Trophoblast cell (in vitro differentiated cells and primary cell): ENCODE measurements around the gene SH2D4B.

Source experiments
- DNase-seq, 2 donors: peaks; one replicate each; pipeline ENCODE4 v3.0.0-alpha.2; 2016
- H2AFZ ChIP-seq: 2 replicates; pipeline ENCODE4 v1.6.1; 2013; ENCODE audit warnings: low read length, moderate library complexity, mild to moderate bottlenecking; ENCODE audit not compliant: insufficient read depth, poor library complexity
- H2AK5ac ChIP-seq: 2 replicates; pipeline ENCODE4 v1.6.1; 2013; ENCODE audit warnings: mild to moderate bottlenecking, low read length
- H2BK120ac ChIP-seq: 2 replicates; pipeline ENCODE4 v1.6.1; 2013; ENCODE audit warnings: low read length, mild to moderate bottlenecking, moderate library complexity; ENCODE audit not compliant: insufficient read depth, poor library complexity
- H2BK12ac ChIP-seq: 2 replicates; pipeline ENCODE4 v1.6.1; 2013; ENCODE audit warnings: mild to moderate bottlenecking, low read length, moderate library complexity
- H2BK5ac ChIP-seq: 2 replicates; pipeline ENCODE4 v1.6.1; 2013; ENCODE audit warnings: low read length, low read depth, moderate library complexity, mild to moderate bottlenecking; ENCODE audit not compliant: poor library complexity
- H3K14ac ChIP-seq: 2 replicates; pipeline ENCODE4 v1.6.1; 2013; ENCODE audit warnings: mild to moderate bottlenecking, low read length
- H3K18ac ChIP-seq: 2 replicates; pipeline ENCODE4 v1.6.1; 2013; ENCODE audit warnings: mild to moderate bottlenecking, low read length
- H3K23ac ChIP-seq: 2 replicates; pipeline ENCODE4 v1.6.1; 2013; ENCODE audit warnings: low read length
- H3K27ac ChIP-seq: 2 replicates; pipeline ENCODE4 v1.5.1; 2013; ENCODE audit warnings: low read depth, mild to moderate bottlenecking, inconsistent platforms, low read length, moderate library complexity
- H3K27me3 ChIP-seq: 2 replicates; pipeline ENCODE4 v1.6.1; 2013; ENCODE audit warnings: inconsistent platforms, mild to moderate bottlenecking, low read length, moderate library complexity; ENCODE audit not compliant: insufficient read depth
- H3K36me3 ChIP-seq, 2 experiments: 1 replicate in 1 of 2; 2 replicates in 1 of 2; pipeline ENCODE4 v1.6.1; 2013; ENCODE audit warnings: low read length in 2 of 2, mild to moderate bottlenecking in 2 of 2, moderate library complexity in 1 of 2; ENCODE audit not compliant: insufficient read depth in 2 of 2, control insufficient read depth in 1 of 2
- H3K4ac ChIP-seq: 2 replicates; pipeline ENCODE4 v1.6.1; 2013; ENCODE audit warnings: low read depth, mild to moderate bottlenecking, low read length, moderate library complexity
- H3K4me1 ChIP-seq, 2 experiments: 1 replicate in 1 of 2; 2 replicates in 1 of 2; pipeline ENCODE4 v1.6.1; 2013; ENCODE audit warnings: low read length in 2 of 2, mild to moderate bottlenecking in 2 of 2, moderate library complexity in 1 of 2; ENCODE audit not compliant: insufficient read depth in 2 of 2, control insufficient read depth in 1 of 2
- H3K4me2 ChIP-seq: 2 replicates; pipeline ENCODE4 v1.6.1; 2013; ENCODE audit warnings: inconsistent platforms, mild to moderate bottlenecking, low read length, moderate library complexity
- H3K4me3 ChIP-seq: 2 replicates; pipeline ENCODE4 v1.5.1; 2013; ENCODE audit warnings: mild to moderate bottlenecking, low read depth, low read length, inconsistent platforms
- H3K79me1 ChIP-seq: one replicate; pipeline ENCODE4 v1.6.1; 2013; ENCODE audit warnings: low read length
- H3K79me2 ChIP-seq: 2 replicates; pipeline ENCODE4 v1.6.1; 2013; ENCODE audit warnings: low read length, mild to moderate bottlenecking; ENCODE audit not compliant: control insufficient read depth, insufficient read depth, poor library complexity
- H3K9ac ChIP-seq: 2 replicates; pipeline ENCODE4 v1.6.1; 2013; ENCODE audit warnings: mild to moderate bottlenecking, low read length
- H3K9me3 ChIP-seq: 2 replicates; pipeline ENCODE4 v1.6.1; 2013; ENCODE audit warnings: low read depth, mild to moderate bottlenecking, control low read depth, inconsistent platforms, low read length; ENCODE audit not compliant: insufficient read depth
- H4K12ac ChIP-seq: 2 replicates; pipeline ENCODE4 v1.6.1; 2013; ENCODE audit warnings: low read depth, mild to moderate bottlenecking, low read length, moderate library complexity
- H4K8ac ChIP-seq: 2 replicates; pipeline ENCODE4 v1.6.1; 2013; ENCODE audit warnings: low read depth, mild to moderate bottlenecking, low read length, moderate library complexity
- H4K91ac ChIP-seq: one replicate; pipeline ENCODE4 v1.6.1; 2013; ENCODE audit warnings: low read depth, mild to moderate bottlenecking, low read length, moderate library complexity
- WGBS: extraction: QIAGEN DNeasy Blood & Tissue Kit; methylation state at CpG from one replicate; pipeline ENCODE4 v1.1.7; 2013; ENCODE audit warnings: missing lambda C conversion rate; ENCODE audit not compliant: insufficient read length, insufficient coverage; ENCODE audit errors: extremely low coverage; 5-methylcytosine and 5-hydroxymethylcytosine counted together

The SH2D4B gene

DNA sequence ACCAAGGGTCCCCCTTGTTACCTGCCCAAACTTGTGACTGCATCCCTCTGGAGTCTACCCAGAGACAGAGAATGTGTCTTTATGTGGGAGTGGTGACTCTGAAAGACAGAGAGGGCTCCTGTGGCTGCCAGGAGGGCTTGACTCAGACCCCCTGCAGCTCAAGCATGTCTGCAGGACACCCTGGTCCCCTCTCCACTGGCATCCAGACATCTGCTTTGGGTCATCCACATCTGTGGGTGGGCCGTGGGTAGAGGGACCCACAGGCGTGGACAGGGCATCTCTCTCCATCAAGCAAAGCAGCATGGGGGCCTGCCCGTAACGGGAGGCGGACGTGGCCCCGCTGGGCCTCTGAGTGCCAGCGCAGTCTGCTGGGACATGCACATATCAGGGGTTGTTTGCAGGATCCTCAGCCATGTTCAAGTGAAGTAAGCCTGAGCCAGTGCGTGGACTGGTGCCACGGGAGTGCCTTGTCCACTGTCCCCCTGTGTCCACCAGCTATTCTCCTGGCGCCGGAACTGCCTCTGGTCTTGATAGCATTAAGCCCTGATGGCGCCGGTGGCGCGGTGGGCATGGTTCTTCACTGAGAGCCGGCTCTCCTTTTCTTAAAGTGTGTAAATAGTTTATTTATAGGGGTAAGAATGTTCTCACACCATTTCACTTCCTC is 19.4 kb upstream of the SH2D4B start:
- Histone ChIP-seq H3K14ac (no peak overlapping the region), H2AK5ac (no peak overlapping the region), H3K18ac (no peak overlapping the region), H3K79me1 (no peaks in the 10 kb centered on the region), H3K79me2 (no peaks in the 10 kb centered on the region), H3K27ac (no peak overlapping the region), H3K9ac (no peak overlapping the region), H3K4me2 (no peak overlapping the region), H2AFZ (no peak overlapping the region), H4K12ac (no peak overlapping the region), H4K91ac (no peak overlapping the region), H3K4ac (no peak overlapping the region), H2BK12ac (no peak overlapping the region), H3K23ac (no peak overlapping the region), H2BK5ac (no peak overlapping the region), H3K27me3 (no peaks in the 10 kb centered on the region), H3K4me3 (no peak overlapping the region), H3K9me3 (no peaks in the 10 kb centered on the region), H3K4me1 (no peaks in the 10 kb centered on the region), H2BK120ac (no peak overlapping the region), H3K36me3 (peaks cover 62 to 77% of the 10 kb centered on the region in 2 experiments), H4K8ac (no peak overlapping the region)
- WGBS: no CpG with 5 or more reads among the region's 17 CpGs
- DNase-seq: no peak

- Histone ChIP-seq H3K79me1 (no peaks in the 10 kb centered on the region), H3K9ac (no peak overlapping the region), H3K79me2 (no peaks in the 10 kb centered on the region), H3K27ac (no peak overlapping the region), H4K8ac (no peak overlapping the region), H3K4me1 (no peaks in the 10 kb centered on the region), H3K4ac (no peak overlapping the region), H4K12ac (no peak overlapping the region), H2AFZ (no peak overlapping the region), H3K27me3 (no peaks in the 10 kb centered on the region), H2BK5ac (no peak overlapping the region), H4K91ac (no peak overlapping the region), H3K23ac (no peak overlapping the region), H3K18ac (no peak overlapping the region), H3K14ac (no peak overlapping the region), H2AK5ac (no peak overlapping the region), H2BK120ac (no peak overlapping the region), H3K9me3 (no peaks in the 10 kb centered on the region), H3K4me3 (no peak overlapping the region), H3K36me3 (peaks cover 61 to 73% of the 10 kb centered on the region in 2 experiments), H2BK12ac (no peak overlapping the region), H3K4me2 (no peak overlapping the region)
- DNase-seq: no peak
- WGBS: no CpG with 5 or more reads among the region's 7 CpGs
Measured at GRCh38 chr10:80518807-80519360, 18.8 kb upstream of the SH2D4B start.

- H3K27ac ChIP-seq: no peak overlapping the region
- peaks cover 52 to 62% of the 10 kb centered on the region in 2 experiments for H3K36me3 ChIP-seq
- H2BK5ac ChIP-seq: no peak overlapping the region
- no peak overlapping the region for H4K12ac ChIP-seq
- no peak overlapping the region for H2BK120ac ChIP-seq
- H3K18ac ChIP-seq: no peak overlapping the region
- no peak overlapping the region for H3K23ac ChIP-seq
- H3K4ac ChIP-seq: no peak overlapping the region
- H3K79me1 ChIP-seq: no peaks in the 10 kb centered on the region
- H2AK5ac ChIP-seq: no peak overlapping the region
- no peak overlapping the region for H3K14ac ChIP-seq
- H2AFZ ChIP-seq: no peak overlapping the region
- H2BK12ac ChIP-seq: no peak overlapping the region
- H3K4me2 ChIP-seq: no peak overlapping the region
- no peak overlapping the region for H4K8ac ChIP-seq
- H3K27me3 ChIP-seq: no peaks in the 10 kb centered on the region
- no peaks in the 10 kb centered on the region for H3K4me1 ChIP-seq
- no peak for DNase-seq
- H3K4me3 ChIP-seq: no peak overlapping the region
- no peaks in the 10 kb centered on the region for H3K79me2 ChIP-seq
- no peaks in the 10 kb centered on the region for H3K9me3 ChIP-seq
- no peak overlapping the region for H4K91ac ChIP-seq
- no peak overlapping the region for H3K9ac ChIP-seq
- WGBS: no CpG with 5 or more reads among the region's 14 CpGs
Measured at GRCh38 chr10:80519936-80520650, 17.6 kb upstream of the SH2D4B start.

DNA sequence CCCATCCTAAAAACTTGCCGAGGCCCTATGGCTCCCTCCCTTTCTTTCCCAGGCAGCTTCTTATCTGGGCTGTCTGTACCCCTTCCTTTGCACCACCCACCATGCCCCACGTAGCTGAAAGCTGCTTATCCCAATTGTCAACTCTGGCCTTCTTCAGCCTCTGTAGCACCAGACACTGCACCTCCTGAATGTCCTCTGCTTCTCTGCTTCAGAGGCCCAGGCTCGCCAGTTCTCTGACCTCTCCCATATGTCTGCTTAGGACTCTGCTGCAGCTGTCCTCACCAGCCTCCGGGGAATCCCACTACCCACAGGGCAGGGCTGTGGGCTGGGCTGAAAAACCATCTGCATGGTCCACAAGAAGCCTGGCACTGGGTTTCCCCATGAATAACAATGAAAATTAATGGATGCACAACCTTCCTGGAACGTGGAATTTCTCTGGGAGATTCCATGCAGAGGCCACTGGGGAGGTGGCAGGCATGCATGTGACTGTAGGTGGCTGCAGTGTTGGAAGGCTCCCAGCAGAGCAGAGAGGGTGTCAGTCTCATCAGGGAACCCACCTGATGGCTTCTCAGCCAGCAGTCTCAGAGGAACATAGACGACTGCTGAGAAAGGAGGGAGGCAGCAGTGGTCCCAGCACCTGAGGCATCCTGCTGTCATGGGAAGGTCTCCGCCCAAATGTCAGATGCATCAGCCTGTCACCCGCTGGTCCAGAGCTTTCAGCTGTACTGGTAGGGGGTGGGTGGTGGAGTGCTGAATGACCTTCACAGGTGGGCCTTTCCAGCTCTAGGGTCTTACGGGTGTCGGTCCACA is 16.8 kb upstream of the SH2D4B start:
- no peak overlapping the region for H3K9ac ChIP-seq
- H4K12ac ChIP-seq: no peak overlapping the region
- no peak overlapping the region for H3K23ac ChIP-seq
- H3K4ac ChIP-seq: no peak overlapping the region
- WGBS: no CpG with 5 or more reads among the region's 10 CpGs
- H2AK5ac ChIP-seq: no peak overlapping the region
- no peak overlapping the region for H4K8ac ChIP-seq
- no peaks in the 10 kb centered on the region for H3K79me1 ChIP-seq
- H2BK12ac ChIP-seq: no peak overlapping the region
- no peaks in the 10 kb centered on the region for H3K27me3 ChIP-seq
- H3K4me3 ChIP-seq: no peak overlapping the region
- no peak overlapping the region for H4K91ac ChIP-seq
- no peak overlapping the region for H3K14ac ChIP-seq
- H2AFZ ChIP-seq: no peak overlapping the region
- no peaks in the 10 kb centered on the region for H3K9me3 ChIP-seq
- no peak for DNase-seq
- no peak overlapping the region for H3K4me2 ChIP-seq
- H3K27ac ChIP-seq: no peak overlapping the region
- H3K36me3 ChIP-seq: peaks cover 45 to 54% of the 10 kb centered on the region in 2 experiments
- no peak overlapping the region for H2BK5ac ChIP-seq
- no peak overlapping the region for H3K18ac ChIP-seq
- peaks cover 0 to 3% of the 10 kb centered on the region in 2 experiments for H3K4me1 ChIP-seq
- no peak overlapping the region for H2BK120ac ChIP-seq
- H3K79me2 ChIP-seq: no peaks in the 10 kb centered on the region
